Liver (tissue), 9 donors: ENCODE data around the gene MARCHF3. TPM values are rescaled to one million over a fixed set of nuclear protein-coding genes. Genes with fewer than 3 reads are reported as not detected.

Experiments
- DNase-seq: peaks from one replicate; pipeline ENCODE4 v3.0.0-alpha.2; 2017; ENCODE audit warnings: low spot score
- H3K27ac ChIP-seq, 2 donors: one replicate each; pipeline ENCODE4 v1.7.0; 2013; ENCODE audit warnings: inconsistent platforms in 2 of 2, low read length in 2 of 2, control low read depth in 1 of 2, low read depth in 1 of 2, mild to moderate bottlenecking in 1 of 2
- H3K27me3 ChIP-seq, 4 donors: one replicate each; pipeline versions ENCODE4 v1.6.1 to v1.7.0; 2013; ENCODE audit warnings: low read length in 3 of 4, inconsistent platforms in 1 of 4, mild to moderate bottlenecking in 1 of 4, moderate library complexity in 1 of 4; ENCODE audit not compliant: control insufficient read depth in 4 of 4, insufficient read depth in 4 of 4
- H3K36me3 ChIP-seq, 4 donors: one replicate each; pipeline versions ENCODE4 v1.6.1 to v1.7.0; 2013; ENCODE audit warnings: low read length in 3 of 4, mild to moderate bottlenecking in 3 of 4, low read depth in 1 of 4, moderate library complexity in 1 of 4; ENCODE audit not compliant: control insufficient read depth in 4 of 4, insufficient read depth in 3 of 4
- H3K4me1 ChIP-seq, 4 donors: one replicate each; pipeline versions ENCODE4 v1.6.1 to v1.7.0; 2013; ENCODE audit warnings: low read length in 3 of 4, mild to moderate bottlenecking in 3 of 4, moderate library complexity in 1 of 4; ENCODE audit not compliant: control insufficient read depth in 4 of 4, insufficient read depth in 4 of 4
- H3K4me3 ChIP-seq, 3 donors: one replicate each; pipeline versions ENCODE4 v1.6.1 to v1.7.0; 2013; ENCODE audit warnings: low read length in 3 of 3, control low read depth in 1 of 3, low read depth in 1 of 3, mild to moderate bottlenecking in 1 of 3
- H3K9ac ChIP-seq, 2 donors: one replicate each; pipeline ENCODE4 v1.7.0; 2013; ENCODE audit warnings: low read length in 2 of 2, mild to moderate bottlenecking in 2 of 2, moderate library complexity in 2 of 2, control low read depth in 1 of 2, low read depth in 1 of 2
- H3K9me3 ChIP-seq, 4 donors: one replicate each; pipeline versions ENCODE4 v1.6.1 to v1.7.0; 2013; ENCODE audit warnings: low read length in 3 of 4; ENCODE audit not compliant: control insufficient read depth in 4 of 4
- EGR1 ChIP-seq, 2 donors: IDR thresholded peaks; 2 replicates each; pipeline ENCODE4 v1.6.1; 2016 to 2018; ENCODE audit warnings: antibody characterized with exemption in 2 of 2, low read depth in 2 of 2
- FOXA1 ChIP-seq: IDR thresholded peaks from 2 replicates; pipeline ENCODE4 v1.6.1; 2016; ENCODE audit warnings: antibody characterized with exemption
- FOXA2 ChIP-seq: IDR thresholded peaks from 2 replicates; pipeline ENCODE4 v1.6.1; 2016; ENCODE audit warnings: antibody characterized with exemption
- GABPA ChIP-seq, 2 donors: IDR thresholded peaks in 1 of 2; conservative IDR thresholded peaks in 1 of 2; 2 replicates each; pipeline ENCODE4 v1.6.1; 2016; ENCODE audit warnings: antibody characterized with exemption in 2 of 2, mild to moderate bottlenecking in 1 of 2, moderate library complexity in 1 of 2
- HNF4G ChIP-seq: IDR thresholded peaks from 2 replicates; pipeline ENCODE4 v1.6.1; 2016; ENCODE audit warnings: antibody characterized with exemption
- JUND ChIP-seq, 2 donors: IDR thresholded peaks; 2 replicates each; pipeline ENCODE4 v1.6.1; 2016; ENCODE audit warnings: antibody characterized with exemption in 2 of 2
- RXRA ChIP-seq, 2 donors: IDR thresholded peaks; 2 replicates each; pipeline ENCODE4 v1.6.1; 2017 to 2018; ENCODE audit warnings: antibody characterized with exemption in 2 of 2, mild to moderate bottlenecking in 1 of 2
- SP1 ChIP-seq: IDR thresholded peaks from 2 replicates; pipeline ENCODE4 v1.6.1; 2018; ENCODE audit warnings: antibody characterized with exemption, mild to moderate bottlenecking
- YY1 ChIP-seq: IDR thresholded peaks from 2 replicates; pipeline ENCODE4 v1.6.1; 2016; ENCODE audit warnings: antibody characterized with exemption, mild to moderate bottlenecking
- WGBS: extraction: QIAGEN DNeasy Blood & Tissue Kit; methylation state at CpG from one replicate; pipeline ENCODE4 v1.1.7; 2013; 5-methylcytosine and 5-hydroxymethylcytosine counted together
- polyA plus RNA-seq, 2 donors: library from polyadenylated mRNA; stranded (reverse) in 1 of 2; unstranded in 1 of 2; fragments of 200-250 nt in 1 of 2; fragments of >200 nt in 1 of 2; fragmentation: Nextera tagmentation in 1 of 2; extraction: Ambion mirVana in 1 of 2; gene quantifications; one replicate each; pipeline versions ENCODE4 v1.2.1 to v1.2.3, GENCODE V29; 2013 to 2015
- total RNA-seq, 2 donors: library from RNA; depleted of rRNA; stranded (reverse); fragments of >200 nt; gene quantifications; one replicate each; pipeline ENCODE4 v1.2.3, GENCODE V29; 2014
- TF ChIP-seq, protein P1 (sequence below): IDR thresholded peaks from 2 replicates; pipeline ENCODE4 v1.6.1; 2016; ENCODE audit warnings: antibody characterized with exemption
- TF ChIP-seq, protein P2 (sequence below): IDR thresholded peaks from 2 replicates; pipeline ENCODE4 v1.6.1; 2016; ENCODE audit warnings: antibody characterized with exemption
- TF ChIP-seq, protein P3 (sequence below): IDR thresholded peaks from 2 replicates; pipeline ENCODE4 v1.6.1; 2016; ENCODE audit warnings: antibody characterized with exemption, mild to moderate bottlenecking
- TF ChIP-seq, protein P4 (sequence below): IDR thresholded peaks from 2 replicates; pipeline ENCODE4 v1.6.1; 2016; ENCODE audit warnings: antibody characterized with exemption
- donor health status: healthy.
- donor health status: healthy.
- donor health status: healthy.
- donor health status: healthy.
- donor health status: healthy.

MARCHF3 gene
- total and polyA plus RNA-seq, 4 donors, result 0.93 to 51.0 (median 1.4) TPM

DNA sequence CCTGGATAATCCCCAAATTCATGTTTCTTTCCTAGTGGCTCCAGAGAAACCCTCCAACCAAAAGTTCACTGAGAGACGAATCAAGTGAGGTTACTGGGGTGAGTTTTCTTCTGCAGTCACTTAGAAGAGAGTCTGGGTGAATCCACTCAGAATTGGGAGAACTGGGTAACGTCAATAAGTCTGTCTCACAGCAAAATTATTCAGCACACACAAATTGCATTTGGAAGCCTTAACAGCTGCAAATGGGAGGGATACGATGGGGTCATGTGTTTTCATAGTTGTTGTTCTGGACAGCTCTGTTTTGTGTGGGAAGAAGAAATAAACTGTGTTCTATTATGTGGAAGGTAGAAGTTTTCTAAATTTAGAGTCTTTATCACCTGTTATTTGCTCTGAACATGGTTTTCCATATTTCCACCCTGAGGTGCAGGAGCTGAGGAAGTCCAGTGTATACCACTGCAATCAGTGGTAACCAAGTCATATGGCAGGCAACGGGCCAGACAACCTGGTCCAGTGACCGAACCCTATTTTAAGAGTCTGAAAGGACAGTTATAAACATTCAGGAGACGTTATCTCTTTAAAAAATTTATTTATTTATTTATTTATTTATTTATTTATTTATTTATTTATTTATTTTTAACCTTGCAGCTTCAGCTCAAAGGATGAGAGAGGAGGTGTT is 21.9 kb downstream of the MARCHF3 start:
- Histone ChIP-seq H3K9ac (no peak overlapping the region), H3K4me1 (no peaks in the 10 kb centered on the region), H3K27ac (no peak overlapping the region), H3K4me3 (no peak overlapping the region), H3K36me3 (no peaks in the 10 kb centered on the region), H3K9me3 (no peaks in the 10 kb centered on the region), H3K27me3 (no peaks in the 10 kb centered on the region)
- 91% methylated on average over 6 of the region's 6 CpGs for WGBS
- DNase-seq, result no peak
- no peak for TF ChIP-seq JUND (IDR thresholded peaks at IDR 0.05)
- TF ChIP-seq, protein P1, sequence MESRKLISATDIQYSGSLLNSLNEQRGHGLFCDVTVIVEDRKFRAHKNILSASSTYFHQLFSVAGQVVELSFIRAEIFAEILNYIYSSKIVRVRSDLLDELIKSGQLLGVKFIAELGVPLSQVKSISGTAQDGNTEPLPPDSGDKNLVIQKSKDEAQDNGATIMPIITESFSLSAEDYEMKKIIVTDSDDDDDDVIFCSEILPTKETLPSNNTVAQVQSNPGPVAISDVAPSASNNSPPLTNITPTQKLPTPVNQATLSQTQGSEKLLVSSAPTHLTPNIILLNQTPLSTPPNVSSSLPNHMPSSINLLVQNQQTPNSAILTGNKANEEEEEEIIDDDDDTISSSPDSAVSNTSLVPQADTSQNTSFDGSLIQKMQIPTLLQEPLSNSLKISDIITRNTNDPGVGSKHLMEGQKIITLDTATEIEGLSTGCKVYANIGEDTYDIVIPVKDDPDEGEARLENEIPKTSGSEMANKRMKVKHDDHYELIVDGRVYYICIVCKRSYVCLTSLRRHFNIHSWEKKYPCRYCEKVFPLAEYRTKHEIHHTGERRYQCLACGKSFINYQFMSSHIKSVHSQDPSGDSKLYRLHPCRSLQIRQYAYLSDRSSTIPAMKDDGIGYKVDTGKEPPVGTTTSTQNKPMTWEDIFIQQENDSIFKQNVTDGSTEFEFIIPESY, result no peak

DNA sequence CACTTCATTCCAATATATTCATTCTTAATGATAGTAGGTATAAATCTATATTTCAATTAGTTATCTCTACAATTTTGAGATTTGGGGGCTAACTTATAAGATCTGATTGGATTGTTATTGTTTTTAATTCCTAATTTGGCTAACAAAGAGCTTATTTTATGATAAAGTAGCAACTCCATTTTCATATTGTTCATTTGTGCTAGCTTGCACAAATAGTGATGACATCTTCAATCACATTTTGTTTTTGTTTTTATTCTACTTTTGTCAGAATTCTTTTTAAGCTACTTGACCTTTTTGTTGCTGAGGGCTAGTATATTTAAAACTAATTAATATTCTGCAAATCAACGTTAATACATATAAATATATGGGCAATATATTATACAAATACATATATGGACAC is 22.8 kb downstream of the MARCHF3 start:
- Histone ChIP-seq H3K36me3 (no peaks in the 10 kb centered on the region), H3K4me3 (no peak overlapping the region), H3K27me3 (no peaks in the 10 kb centered on the region), H3K9me3 (no peaks in the 10 kb centered on the region), H3K4me1 (no peaks in the 10 kb centered on the region), H3K9ac (no peak overlapping the region), H3K27ac (no peak overlapping the region)
- no peak for DNase-seq
- TF ChIP-seq, protein P2, sequence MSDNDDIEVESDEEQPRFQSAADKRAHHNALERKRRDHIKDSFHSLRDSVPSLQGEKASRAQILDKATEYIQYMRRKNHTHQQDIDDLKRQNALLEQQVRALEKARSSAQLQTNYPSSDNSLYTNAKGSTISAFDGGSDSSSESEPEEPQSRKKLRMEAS, result no peak
- TF ChIP-seq YY1 (no peak), FOXA1 (no peak), FOXA2 (no peak), GABPA (IDR thresholded peaks at IDR 0.05 in 1 of 2, conservative IDR thresholded peaks at IDR 0.05 in 1 of 2) (no peak)
- TF ChIP-seq, protein P3, sequence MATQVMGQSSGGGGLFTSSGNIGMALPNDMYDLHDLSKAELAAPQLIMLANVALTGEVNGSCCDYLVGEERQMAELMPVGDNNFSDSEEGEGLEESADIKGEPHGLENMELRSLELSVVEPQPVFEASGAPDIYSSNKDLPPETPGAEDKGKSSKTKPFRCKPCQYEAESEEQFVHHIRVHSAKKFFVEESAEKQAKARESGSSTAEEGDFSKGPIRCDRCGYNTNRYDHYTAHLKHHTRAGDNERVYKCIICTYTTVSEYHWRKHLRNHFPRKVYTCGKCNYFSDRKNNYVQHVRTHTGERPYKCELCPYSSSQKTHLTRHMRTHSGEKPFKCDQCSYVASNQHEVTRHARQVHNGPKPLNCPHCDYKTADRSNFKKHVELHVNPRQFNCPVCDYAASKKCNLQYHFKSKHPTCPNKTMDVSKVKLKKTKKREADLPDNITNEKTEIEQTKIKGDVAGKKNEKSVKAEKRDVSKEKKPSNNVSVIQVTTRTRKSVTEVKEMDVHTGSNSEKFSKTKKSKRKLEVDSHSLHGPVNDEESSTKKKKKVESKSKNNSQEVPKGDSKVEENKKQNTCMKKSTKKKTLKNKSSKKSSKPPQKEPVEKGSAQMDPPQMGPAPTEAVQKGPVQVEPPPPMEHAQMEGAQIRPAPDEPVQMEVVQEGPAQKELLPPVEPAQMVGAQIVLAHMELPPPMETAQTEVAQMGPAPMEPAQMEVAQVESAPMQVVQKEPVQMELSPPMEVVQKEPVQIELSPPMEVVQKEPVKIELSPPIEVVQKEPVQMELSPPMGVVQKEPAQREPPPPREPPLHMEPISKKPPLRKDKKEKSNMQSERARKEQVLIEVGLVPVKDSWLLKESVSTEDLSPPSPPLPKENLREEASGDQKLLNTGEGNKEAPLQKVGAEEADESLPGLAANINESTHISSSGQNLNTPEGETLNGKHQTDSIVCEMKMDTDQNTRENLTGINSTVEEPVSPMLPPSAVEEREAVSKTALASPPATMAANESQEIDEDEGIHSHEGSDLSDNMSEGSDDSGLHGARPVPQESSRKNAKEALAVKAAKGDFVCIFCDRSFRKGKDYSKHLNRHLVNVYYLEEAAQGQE, result no peak
- TF ChIP-seq, protein P1, result no peak
- 81% methylated on average over 1 of the region's 1 CpG for WGBS

DNA sequence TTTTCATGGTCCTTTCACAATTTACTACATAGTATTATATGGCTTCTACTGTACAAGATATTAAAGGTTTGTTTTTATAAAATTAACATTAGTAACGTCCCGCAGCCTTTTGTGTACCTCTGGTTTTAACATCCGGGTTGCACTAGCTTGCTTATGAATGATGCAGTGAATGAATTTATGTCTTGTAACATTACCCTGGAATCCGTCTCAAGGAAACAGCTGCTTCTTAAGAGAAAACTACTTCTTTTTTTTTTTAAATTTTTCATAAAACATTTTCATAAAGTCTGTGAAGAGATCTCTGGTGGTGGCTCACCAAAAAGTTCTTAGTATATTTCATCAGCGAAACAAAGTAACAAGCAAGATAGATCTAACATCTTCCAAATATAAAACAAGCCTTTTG is 23.6 kb downstream of the MARCHF3 start:
- no peaks in the 10 kb centered on the region for H3K4me1 ChIP-seq
- H3K27me3 ChIP-seq, result no peaks in the 10 kb centered on the region
- WGBS, result 67% methylated on average over 5 of the region's 5 CpGs
- no peak for DNase-seq
- no peak overlapping the region for H3K9ac ChIP-seq
- H3K9me3 ChIP-seq, result no peaks in the 10 kb centered on the region
- H3K4me3 ChIP-seq, result no peak overlapping the region
- H3K36me3 ChIP-seq, result no peaks in the 10 kb centered on the region
- H3K27ac ChIP-seq, result no peak overlapping the region
- TF ChIP-seq FOXA2 (no peak), HNF4G (no peak), RXRA (IDR thresholded peaks at IDR 0.05) (no peak), EGR1 (IDR thresholded peaks at IDR 0.05; ENCODE audit: low read depth in 2 of 2) (no peak), SP1 (no peak), GABPA (IDR thresholded peaks at IDR 0.05 in 1 of 2, conservative IDR thresholded peaks at IDR 0.05 in 1 of 2) (no peak)
- TF ChIP-seq, protein P4, sequence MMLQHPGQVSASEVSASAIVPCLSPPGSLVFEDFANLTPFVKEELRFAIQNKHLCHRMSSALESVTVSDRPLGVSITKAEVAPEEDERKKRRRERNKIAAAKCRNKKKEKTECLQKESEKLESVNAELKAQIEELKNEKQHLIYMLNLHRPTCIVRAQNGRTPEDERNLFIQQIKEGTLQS, result no peak
- TF ChIP-seq, protein P3, result no peak
- TF ChIP-seq, protein P2, result no peak
